Endodermal cell (in vitro differentiated cells): Measurements from ENCODE around the gene NLGN1. TPM values are rescaled to one million over a fixed set of nuclear protein-coding genes. Genes with fewer than 3 reads are reported as not detected.

Source experiments
- DNase-seq: peaks from one replicate; pipeline ENCODE4 v3.0.0-alpha.2; 2017
- H3K27ac ChIP-seq: 2 replicates; pipeline ENCODE4 v1.5.1; 2013; ENCODE audit warnings: mild to moderate bottlenecking, low read depth, low read length, moderate library complexity
- H3K27me3 ChIP-seq: 2 replicates; pipeline ENCODE4 v1.6.1; 2013; ENCODE audit warnings: mild to moderate bottlenecking, low read length, moderate library complexity; ENCODE audit not compliant: insufficient read depth, control insufficient read depth, poor library complexity, severe bottlenecking
- H3K36me3 ChIP-seq: 2 replicates; pipeline ENCODE4 v1.7.0; 2013; ENCODE audit warnings: mild to moderate bottlenecking, low read length, moderate library complexity; ENCODE audit not compliant: control insufficient read depth, insufficient read depth
- H3K4me1 ChIP-seq: one replicate; pipeline ENCODE4 v1.7.0; 2013; ENCODE audit warnings: low read length; ENCODE audit not compliant: control insufficient read depth, insufficient read depth
- H3K4me3 ChIP-seq: 2 replicates; pipeline ENCODE4 v1.5.1; 2013; ENCODE audit warnings: mild to moderate bottlenecking, low read length, moderate library complexity
- H3K9ac ChIP-seq: 2 replicates; pipeline ENCODE4 v1.6.1; 2013; ENCODE audit warnings: mild to moderate bottlenecking, low read length, moderate library complexity; ENCODE audit not compliant: poor library complexity, severe bottlenecking; ENCODE audit errors: extremely low read depth
- H3K9me3 ChIP-seq: 2 replicates; pipeline ENCODE4 v1.6.1; 2013; ENCODE audit warnings: mild to moderate bottlenecking, low read length, moderate library complexity; ENCODE audit not compliant: control insufficient read depth
- H3K27ac Mint-ChIP-seq: 2 replicates; pipeline ENCODE4 v1.8.0; 2020; ENCODE audit warnings: mixed read lengths
- H3K27me3 Mint-ChIP-seq: 2 replicates; pipeline ENCODE4 v1.8.0; 2021; ENCODE audit warnings: mild to moderate bottlenecking, mixed read lengths; ENCODE audit not compliant: insufficient read depth
- H3K36me3 Mint-ChIP-seq: 2 replicates; pipeline ENCODE4 v1.8.0; 2020; ENCODE audit warnings: low read depth, mixed read lengths
- H3K4me1 Mint-ChIP-seq: 2 replicates; pipeline ENCODE4 v1.8.0; 2020; ENCODE audit warnings: mixed read lengths
- H3K4me3 Mint-ChIP-seq: 2 replicates; pipeline ENCODE4 v1.8.0; 2020; ENCODE audit warnings: mild to moderate bottlenecking, moderate library complexity, mixed read lengths
- H3K9me3 Mint-ChIP-seq: 2 replicates; pipeline ENCODE4 v1.8.0; 2020; ENCODE audit warnings: mild to moderate bottlenecking, mixed read lengths
- WGBS, 2 experiments: methylation state at CpG; one replicate each; pipeline versions ENCODE4 v1.1.5 to v1.1.7; 2013; ENCODE audit warnings: missing lambda C conversion rate in 2 of 2, mixed read lengths in 1 of 2; ENCODE audit not compliant: insufficient coverage in 1 of 2, insufficient read length in 1 of 2; 5-methylcytosine and 5-hydroxymethylcytosine counted together
- total RNA-seq, 2 donors: library from RNA; stranded (reverse); fragmentation: NEBNext Ultra II Directional in 1 of 2; extraction: Animal tissue kit (Norgen Biotek cat#: 25700) in 1 of 2; gene quantifications; 2 replicates in 1 of 2; 3 replicates in 1 of 2; pipeline ENCODE4 v1.2.1, GENCODE V29; 2021
- TF ChIP-seq, protein P1 (sequence below): fragments of 200-600 bp; sonication (generic); conservative IDR thresholded peaks from 2 replicates; pipeline ENCODE4 v1.5.0; 2021; ENCODE audit warnings: antibody characterized with exemption, mild to moderate bottlenecking

Gene NLGN1
- total RNA-seq, 2 donors from 2014 or later = 3.4 to 14.3 TPM

DNA sequence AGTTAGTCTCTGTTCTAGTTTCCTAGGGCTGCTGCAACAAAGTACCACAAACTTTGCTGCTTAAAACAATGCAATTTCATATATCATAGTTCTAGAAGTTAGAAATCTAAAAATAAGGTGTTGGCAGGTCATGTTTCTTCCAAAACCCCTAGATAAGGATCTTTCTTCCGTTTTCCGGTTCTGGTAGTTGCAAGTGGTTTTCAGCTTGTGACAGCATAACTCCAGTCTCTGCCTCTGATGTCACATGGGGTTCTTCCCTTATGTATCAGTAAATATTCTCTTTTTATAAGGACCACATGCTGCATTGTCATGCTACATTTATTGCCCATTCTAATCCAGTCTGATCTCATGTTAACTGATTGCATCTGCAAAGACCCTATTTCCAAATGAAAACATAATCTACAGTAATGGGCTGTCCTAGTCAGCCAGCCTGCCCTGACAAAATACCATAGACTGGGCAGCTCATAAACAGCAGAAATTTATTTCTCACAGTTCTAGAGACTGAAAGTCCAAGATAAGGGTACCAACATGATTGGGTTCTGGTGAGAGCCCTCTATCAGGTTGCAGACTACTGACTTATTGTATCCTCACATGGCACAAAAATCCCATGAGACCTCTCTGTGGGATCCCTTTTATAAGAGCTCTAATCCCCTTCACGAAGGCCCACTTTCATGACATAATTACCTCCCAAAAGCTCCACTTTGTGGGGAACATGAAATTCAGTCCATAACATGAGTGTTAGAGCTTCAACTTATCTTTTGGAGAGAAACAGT, 819.6 kb downstream of the NLGN1 start:
- 96 to 100% methylated on average over 2 to 3 of the region's 3 CpGs for WGBS, 2 experiments
- Histone ChIP-seq H3K9me3 (no peaks in the 10 kb centered on the region), H3K36me3 (no peaks in the 10 kb centered on the region), H3K9ac (no peak overlapping the region), H3K27me3 (no peaks in the 10 kb centered on the region), H3K4me1 (no peaks in the 10 kb centered on the region), H3K27ac (no peak overlapping the region), H3K4me3 (no peak overlapping the region)
- no peaks in the 10 kb centered on the region for H3K27me3 Mint-ChIP-seq
- TF ChIP-seq, protein P1, sequence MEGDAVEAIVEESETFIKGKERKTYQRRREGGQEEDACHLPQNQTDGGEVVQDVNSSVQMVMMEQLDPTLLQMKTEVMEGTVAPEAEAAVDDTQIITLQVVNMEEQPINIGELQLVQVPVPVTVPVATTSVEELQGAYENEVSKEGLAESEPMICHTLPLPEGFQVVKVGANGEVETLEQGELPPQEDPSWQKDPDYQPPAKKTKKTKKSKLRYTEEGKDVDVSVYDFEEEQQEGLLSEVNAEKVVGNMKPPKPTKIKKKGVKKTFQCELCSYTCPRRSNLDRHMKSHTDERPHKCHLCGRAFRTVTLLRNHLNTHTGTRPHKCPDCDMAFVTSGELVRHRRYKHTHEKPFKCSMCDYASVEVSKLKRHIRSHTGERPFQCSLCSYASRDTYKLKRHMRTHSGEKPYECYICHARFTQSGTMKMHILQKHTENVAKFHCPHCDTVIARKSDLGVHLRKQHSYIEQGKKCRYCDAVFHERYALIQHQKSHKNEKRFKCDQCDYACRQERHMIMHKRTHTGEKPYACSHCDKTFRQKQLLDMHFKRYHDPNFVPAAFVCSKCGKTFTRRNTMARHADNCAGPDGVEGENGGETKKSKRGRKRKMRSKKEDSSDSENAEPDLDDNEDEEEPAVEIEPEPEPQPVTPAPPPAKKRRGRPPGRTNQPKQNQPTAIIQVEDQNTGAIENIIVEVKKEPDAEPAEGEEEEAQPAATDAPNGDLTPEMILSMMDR = no peak
- DNase-seq = no peak
- H3K27ac Mint-ChIP-seq = no peak overlapping the region
- H3K4me3 Mint-ChIP-seq = no peak overlapping the region
- H3K36me3 Mint-ChIP-seq = peaks cover 2% of the 10 kb centered on the region
- H3K4me1 Mint-ChIP-seq = peaks cover 7% of the 10 kb centered on the region
- no peaks in the 10 kb centered on the region for H3K9me3 Mint-ChIP-seq

DNA sequence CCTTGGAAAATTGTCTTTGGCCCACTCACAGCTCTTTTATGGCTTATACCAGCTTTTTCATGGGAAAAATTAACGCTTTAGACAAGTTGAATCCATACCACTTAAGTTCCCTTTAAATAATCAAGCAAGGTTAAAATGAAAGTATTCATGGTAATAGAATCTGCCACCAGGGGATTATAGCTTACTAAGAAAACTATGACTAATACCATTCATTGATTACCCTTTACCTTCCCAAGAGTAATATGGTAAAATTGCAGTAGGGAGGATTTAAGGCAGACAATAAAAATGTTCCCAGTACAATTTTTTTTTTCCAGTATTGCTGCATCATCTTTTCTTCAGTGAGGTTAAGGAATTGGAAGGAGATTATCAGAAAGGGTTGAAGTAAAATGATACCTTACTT, 820.5 kb downstream of the NLGN1 start:
- no peak overlapping the region for H3K27ac Mint-ChIP-seq
- Histone ChIP-seq H3K27ac (no peak overlapping the region), H3K4me3 (no peak overlapping the region), H3K36me3 (no peaks in the 10 kb centered on the region), H3K4me1 (no peaks in the 10 kb centered on the region), H3K27me3 (no peaks in the 10 kb centered on the region), H3K9ac (no peak overlapping the region), H3K9me3 (no peaks in the 10 kb centered on the region)
- no peak for DNase-seq
- no peaks in the 10 kb centered on the region for H3K36me3 Mint-ChIP-seq
- H3K9me3 Mint-ChIP-seq = no peaks in the 10 kb centered on the region
- no peak overlapping the region for H3K4me3 Mint-ChIP-seq
- no peaks in the 10 kb centered on the region for H3K27me3 Mint-ChIP-seq
- TF ChIP-seq, protein P1 = no peak
- 100% methylated on average over 1 of the region's 1 CpG for WGBS, 2 experiments
- peaks cover 9% of the 10 kb centered on the region for H3K4me1 Mint-ChIP-seq

DNA sequence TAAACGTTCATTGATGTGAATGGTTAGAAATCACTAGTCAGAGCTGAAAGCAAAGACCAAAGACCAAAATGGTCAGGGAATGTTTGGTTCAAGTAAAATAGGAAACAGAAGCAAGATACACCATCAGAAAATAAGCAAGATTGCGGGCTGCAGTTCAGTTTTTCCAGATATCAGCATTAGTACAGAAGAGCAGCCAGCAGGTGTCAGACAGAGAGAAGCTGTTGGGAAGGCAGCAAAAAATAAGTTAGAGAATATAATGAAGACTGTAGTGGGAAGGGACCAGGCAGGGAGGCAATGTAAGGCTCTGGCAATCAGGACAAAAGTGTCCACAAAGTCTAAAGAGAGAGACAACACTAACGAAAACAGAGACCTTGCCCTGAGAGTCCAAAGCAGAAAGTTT, 822.2 kb downstream of the NLGN1 start:
- H3K9me3 ChIP-seq = no peaks in the 10 kb centered on the region
- no peak overlapping the region for H3K27ac ChIP-seq
- Mint-ChIP-seq H3K9me3 (no peaks in the 10 kb centered on the region), H3K36me3 (no peaks in the 10 kb centered on the region), H3K27ac (no peak overlapping the region), H3K4me3 (no peak overlapping the region), H3K4me1 (peaks cover 10% of the 10 kb centered on the region), H3K27me3 (no peaks in the 10 kb centered on the region)
- WGBS, 2 experiments = 63 to 64% methylated on average over 3 of the region's 3 CpGs
- no peaks in the 10 kb centered on the region for H3K36me3 ChIP-seq
- no peaks in the 10 kb centered on the region for H3K27me3 ChIP-seq
- H3K4me1 ChIP-seq = no peaks in the 10 kb centered on the region
- no peak overlapping the region for H3K4me3 ChIP-seq
- DNase-seq = no peak
- TF ChIP-seq, protein P1 = peak; percentile 43
- H3K9ac ChIP-seq = no peak overlapping the region
